Esophagus (tissue), 2 donors: ENCODE results near the gene MRS2. TPM values are rescaled to one million over a fixed set of nuclear protein-coding genes. Genes with fewer than 3 reads are reported as not detected.
"Not testable (repeated sequence)": the region's sequence is repeated elsewhere in the genome, so short reads cannot be mapped to it uniquely, and the experiment has no call there.

Source experiments
- H3K27ac ChIP-seq, 2 donors: one replicate each; pipeline ENCODE4 v1.5.1; 2013; ENCODE audit warnings: low read depth in 2 of 2, mild to moderate bottlenecking in 2 of 2, inconsistent platforms in 1 of 2, low read length in 1 of 2, moderate library complexity in 1 of 2
- H3K27me3 ChIP-seq, 2 donors: one replicate each; pipeline ENCODE4 v1.6.1; 2013; ENCODE audit warnings: low read length in 2 of 2, control low read depth in 1 of 2, mild to moderate bottlenecking in 1 of 2; ENCODE audit not compliant: insufficient read depth in 2 of 2, control insufficient read depth in 1 of 2
- H3K36me3 ChIP-seq, 2 donors: one replicate each; pipeline ENCODE4 v1.6.1; 2013; ENCODE audit warnings: low read length in 1 of 2; ENCODE audit not compliant: control insufficient read depth in 2 of 2, insufficient read depth in 2 of 2
- H3K4me1 ChIP-seq, 2 donors: one replicate each; pipeline ENCODE4 v1.6.1; 2013; ENCODE audit warnings: low read length in 1 of 2; ENCODE audit not compliant: control insufficient read depth in 2 of 2, insufficient read depth in 2 of 2
- H3K4me3 ChIP-seq, 2 donors: one replicate each; pipeline ENCODE4 v1.5.1; 2013; ENCODE audit warnings: low read length in 2 of 2, mild to moderate bottlenecking in 2 of 2, low read depth in 1 of 2, moderate library complexity in 1 of 2
- H3K9me3 ChIP-seq, 2 donors: one replicate each; pipeline ENCODE4 v1.6.1; 2013; ENCODE audit warnings: mild to moderate bottlenecking in 2 of 2, low read depth in 1 of 2, low read length in 1 of 2, moderate library complexity in 1 of 2; ENCODE audit not compliant: control insufficient read depth in 2 of 2, insufficient read depth in 1 of 2
- WGBS, 2 donors: extraction: QIAGEN DNeasy Blood & Tissue Kit; methylation state at CpG; one replicate each; pipeline ENCODE4 v1.1.7; 2013; 5-methylcytosine and 5-hydroxymethylcytosine counted together
- polyA plus RNA-seq, 2 donors: library from polyadenylated mRNA; stranded (reverse); fragments of 200-250 nt; gene quantifications; one replicate each; pipeline ENCODE4 v1.2.3, GENCODE V29; 2013
- donor health status: healthy with polysubstance abuse.
- donor health status: Bipolar disorder and iron deficiency.

MRS2 gene
- polyA plus RNA-seq, 2 donors = 9.4 to 10.8 TPM

DNA sequence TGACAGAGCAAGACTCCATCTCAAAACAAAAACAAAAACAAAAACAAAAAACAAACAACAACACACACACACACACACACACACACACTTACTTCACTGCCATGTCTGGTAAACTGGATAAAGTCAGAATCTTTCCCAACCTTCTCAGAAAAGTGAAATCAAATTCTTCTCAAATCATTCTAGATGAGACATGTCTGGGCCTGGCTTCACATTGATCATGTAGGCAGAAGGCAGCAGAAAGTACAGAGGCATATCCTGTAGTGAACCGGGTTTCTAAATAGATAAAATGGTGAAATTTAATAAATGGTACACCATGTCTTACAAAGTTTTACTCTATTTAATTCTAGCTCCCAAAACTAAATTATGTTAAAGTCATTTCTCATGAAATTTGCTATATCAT lies 14.9 kb upstream of the MRS2 start:
- no peak overlapping the region for H3K27ac ChIP-seq
- no peaks in the 10 kb centered on the region for H3K9me3 ChIP-seq
- H3K4me3 ChIP-seq = no peak overlapping the region
- no peaks in the 10 kb centered on the region for H3K4me1 ChIP-seq
- no peaks in the 10 kb centered on the region for H3K36me3 ChIP-seq
- no peaks in the 10 kb centered on the region for H3K27me3 ChIP-seq
- WGBS, 2 donors = 58 to 65% methylated on average over 1 of the region's 1 CpG

DNA sequence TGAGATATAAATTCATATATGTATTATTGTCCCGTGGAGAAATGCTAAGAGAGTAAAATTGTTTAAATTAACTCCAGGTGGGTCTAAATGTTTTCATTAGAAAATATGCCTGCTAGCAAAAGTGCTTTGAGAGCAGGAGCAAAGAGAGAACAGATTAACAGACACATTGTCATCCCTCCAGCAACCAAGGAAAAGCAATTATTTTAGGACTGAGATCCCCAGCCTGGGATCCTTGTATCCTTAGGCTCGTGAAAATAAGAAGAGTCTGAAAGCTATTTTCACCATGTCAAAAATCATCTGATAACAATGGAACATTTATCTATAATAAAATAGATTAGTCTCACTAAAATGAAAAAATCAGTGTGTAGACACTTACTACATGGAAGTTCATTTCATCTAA lies 11.5 kb upstream of the MRS2 start:
- no peak overlapping the region for H3K27ac ChIP-seq
- H3K4me3 ChIP-seq = no peak overlapping the region
- 63 to 66% methylated on average over 2 of the region's 2 CpGs for WGBS, 2 donors
- no peaks in the 10 kb centered on the region for H3K4me1 ChIP-seq
- no peaks in the 10 kb centered on the region for H3K36me3 ChIP-seq
- H3K9me3 ChIP-seq = no peaks in the 10 kb centered on the region
- H3K27me3 ChIP-seq = no peaks in the 10 kb centered on the region

DNA sequence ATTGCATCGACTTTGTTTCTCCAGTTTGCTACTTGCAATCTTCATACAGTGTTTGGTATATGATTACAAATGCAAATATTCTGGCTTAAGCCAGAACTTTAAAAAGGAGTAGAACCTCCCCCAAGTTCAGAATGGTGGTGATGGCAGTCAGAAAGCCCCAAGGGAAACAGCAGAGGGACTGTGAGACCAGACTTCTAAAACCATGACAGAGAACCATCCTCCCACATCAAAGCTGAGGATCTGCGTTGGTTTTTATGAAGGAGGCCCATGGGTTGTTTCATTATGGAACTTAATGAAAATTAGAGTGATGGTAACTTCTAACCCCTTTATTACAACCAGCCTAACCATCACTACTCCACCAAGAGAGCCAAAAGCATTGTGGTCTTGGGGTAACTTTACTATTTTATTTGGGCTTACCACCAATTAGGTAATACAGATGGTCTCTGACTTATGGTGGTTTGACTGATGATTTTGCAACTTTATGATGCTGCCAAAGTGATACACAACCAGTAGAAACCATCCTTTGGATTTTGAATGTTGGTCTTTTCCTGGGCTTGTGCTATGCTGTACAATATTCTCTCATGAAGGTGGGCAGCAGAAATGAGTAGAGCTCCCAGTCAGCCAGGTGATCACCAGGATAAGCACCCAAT lies 10.9 kb upstream of the MRS2 start:
- no peaks in the 10 kb centered on the region for H3K36me3 ChIP-seq
- WGBS, 2 donors = 79 to 84% methylated on average over 2 of the region's 2 CpGs
- H3K4me1 ChIP-seq = no peaks in the 10 kb centered on the region
- H3K4me3 ChIP-seq = no peak overlapping the region
- H3K27me3 ChIP-seq = no peaks in the 10 kb centered on the region
- H3K27ac ChIP-seq = no peak overlapping the region
- H3K9me3 ChIP-seq = no peaks in the 10 kb centered on the region

DNA sequence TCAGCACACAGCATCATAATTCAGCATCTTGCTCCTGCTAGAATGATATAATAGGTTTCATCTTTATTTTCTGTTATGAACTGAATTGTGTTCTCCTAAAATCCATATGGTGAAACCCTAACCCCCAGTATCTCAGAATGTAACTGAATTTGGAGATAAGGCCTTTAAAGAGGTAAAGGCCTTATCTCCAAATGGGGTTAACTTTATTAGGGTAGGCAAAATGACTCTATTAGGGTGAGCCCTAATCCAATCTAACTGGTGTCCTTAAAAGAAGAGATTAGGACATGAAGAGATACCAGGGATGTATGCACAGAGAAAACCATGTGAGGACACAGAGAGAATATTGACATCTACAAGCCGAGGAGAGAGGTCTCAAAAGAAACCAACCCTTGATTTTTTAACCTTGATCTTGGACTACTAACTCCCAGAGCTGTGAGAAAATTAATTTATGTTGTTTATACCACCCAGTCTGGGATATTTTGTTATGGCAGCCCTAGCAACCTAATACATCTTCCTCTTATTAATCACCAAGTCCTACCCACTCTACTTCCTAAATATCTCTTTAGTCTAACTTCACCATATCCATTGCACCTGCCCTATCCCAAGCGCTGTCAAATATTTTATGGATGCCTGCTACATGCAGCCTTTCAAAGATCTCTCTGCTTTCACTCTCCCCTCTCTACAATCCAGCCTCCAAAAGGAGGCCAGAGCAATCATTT lies 8.5 kb upstream of the MRS2 start:
- H3K27me3 ChIP-seq = no peaks in the 10 kb centered on the region
- H3K4me1 ChIP-seq = no peaks in the 10 kb centered on the region
- no peak overlapping the region for H3K4me3 ChIP-seq
- H3K27ac ChIP-seq = no peak overlapping the region
- H3K36me3 ChIP-seq = no peaks in the 10 kb centered on the region
- 87 to 90% methylated on average over 2 of the region's 2 CpGs for WGBS, 2 donors
- H3K9me3 ChIP-seq = no peaks in the 10 kb centered on the region

DNA sequence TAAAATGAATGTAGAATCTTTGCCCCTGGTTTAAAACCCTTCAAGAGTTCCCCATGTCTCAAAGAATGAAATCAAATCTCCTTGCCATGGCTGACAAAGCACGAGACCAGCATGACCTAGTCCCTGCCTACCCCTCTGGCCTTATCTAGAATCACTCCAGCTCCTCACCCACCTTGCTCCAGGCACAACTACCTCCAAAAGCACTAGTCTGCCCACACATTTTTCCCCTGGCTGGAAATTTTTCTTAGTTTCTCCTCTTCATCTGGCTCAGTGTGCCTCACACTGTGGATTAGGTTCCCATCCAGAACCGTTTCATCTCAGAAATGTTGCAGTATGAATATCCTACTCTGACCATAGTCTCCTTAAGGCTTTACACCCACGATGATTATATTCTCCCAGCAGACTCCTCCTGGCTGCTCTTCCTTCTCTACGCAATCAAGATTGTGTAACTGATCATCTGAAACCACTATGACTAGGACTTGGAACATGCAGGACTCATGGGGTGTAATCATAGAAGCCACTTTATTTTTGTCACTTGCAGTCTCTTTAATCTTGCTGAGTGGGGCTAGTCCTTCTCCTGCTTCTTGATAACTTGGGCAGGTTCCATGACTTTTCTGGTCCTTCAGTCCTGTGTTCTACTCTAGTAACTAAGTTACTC lies 7.8 kb upstream of the MRS2 start:
- no peak overlapping the region for H3K4me3 ChIP-seq
- H3K27ac ChIP-seq = no peak overlapping the region
- H3K9me3 ChIP-seq = no peaks in the 10 kb centered on the region
- WGBS, 2 donors = 83% methylated on average over 4 of the region's 4 CpGs
- no peaks in the 10 kb centered on the region for H3K27me3 ChIP-seq
- H3K4me1 ChIP-seq = no peaks in the 10 kb centered on the region
- H3K36me3 ChIP-seq = no peaks in the 10 kb centered on the region

DNA sequence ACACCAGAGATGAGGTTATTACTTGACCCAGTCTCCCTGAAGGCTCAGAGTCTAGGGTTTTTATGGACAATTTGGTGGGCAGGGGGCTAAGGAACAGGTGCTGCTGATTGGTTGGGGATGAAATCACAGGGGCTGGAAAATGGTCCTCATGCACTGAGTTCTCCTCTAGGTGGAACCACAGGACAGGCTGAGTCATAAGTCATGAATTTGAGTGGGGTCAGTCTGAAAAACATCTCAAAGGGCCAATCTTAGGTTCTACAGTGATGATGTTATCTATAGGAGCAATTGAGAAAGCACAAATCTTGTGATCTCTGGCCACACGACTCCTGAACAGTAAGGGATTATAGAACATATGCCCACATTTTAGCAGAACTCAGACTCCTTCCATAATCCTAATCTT lies 5.9 kb upstream of the MRS2 start:
- Histone ChIP-seq H3K27me3 (no peaks in the 10 kb centered on the region), H3K4me1 (no peaks in the 10 kb centered on the region), H3K9me3 (no peaks in the 10 kb centered on the region), H3K4me3 (no peak overlapping the region), H3K36me3 (no peaks in the 10 kb centered on the region), H3K27ac (no peak overlapping the region)
- 87 to 88% methylated on average over 1 of the region's 1 CpG for WGBS, 2 donors

DNA sequence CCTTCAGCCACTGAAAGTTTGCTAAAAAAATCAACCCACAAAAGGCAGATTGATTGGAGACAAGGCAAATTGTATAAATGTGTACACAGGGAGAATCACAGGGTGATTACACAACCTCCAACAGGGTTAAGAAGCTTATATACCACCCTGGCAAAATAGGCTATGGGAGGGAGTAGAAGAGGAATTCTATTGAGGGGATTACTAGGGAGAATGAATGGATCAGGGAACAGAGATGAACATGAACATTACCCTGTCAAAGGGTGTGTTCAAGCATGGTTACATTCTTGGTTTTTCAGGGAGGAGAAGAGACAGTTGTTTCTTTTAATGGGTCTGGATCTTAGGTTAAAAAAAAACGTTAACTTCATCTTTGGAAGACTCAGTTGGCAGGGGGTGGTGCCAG lies 5.1 kb upstream of the MRS2 start:
- H3K9me3 ChIP-seq = no peaks in the 10 kb centered on the region
- H3K27me3 ChIP-seq = no peaks in the 10 kb centered on the region
- H3K27ac ChIP-seq = no peak overlapping the region
- H3K4me3 ChIP-seq = no peak overlapping the region
- H3K4me1 ChIP-seq = no peaks in the 10 kb centered on the region
- 48 to 69% methylated on average over 1 of the region's 1 CpG for WGBS, 2 donors
- H3K36me3 ChIP-seq = no peaks in the 10 kb centered on the region

DNA sequence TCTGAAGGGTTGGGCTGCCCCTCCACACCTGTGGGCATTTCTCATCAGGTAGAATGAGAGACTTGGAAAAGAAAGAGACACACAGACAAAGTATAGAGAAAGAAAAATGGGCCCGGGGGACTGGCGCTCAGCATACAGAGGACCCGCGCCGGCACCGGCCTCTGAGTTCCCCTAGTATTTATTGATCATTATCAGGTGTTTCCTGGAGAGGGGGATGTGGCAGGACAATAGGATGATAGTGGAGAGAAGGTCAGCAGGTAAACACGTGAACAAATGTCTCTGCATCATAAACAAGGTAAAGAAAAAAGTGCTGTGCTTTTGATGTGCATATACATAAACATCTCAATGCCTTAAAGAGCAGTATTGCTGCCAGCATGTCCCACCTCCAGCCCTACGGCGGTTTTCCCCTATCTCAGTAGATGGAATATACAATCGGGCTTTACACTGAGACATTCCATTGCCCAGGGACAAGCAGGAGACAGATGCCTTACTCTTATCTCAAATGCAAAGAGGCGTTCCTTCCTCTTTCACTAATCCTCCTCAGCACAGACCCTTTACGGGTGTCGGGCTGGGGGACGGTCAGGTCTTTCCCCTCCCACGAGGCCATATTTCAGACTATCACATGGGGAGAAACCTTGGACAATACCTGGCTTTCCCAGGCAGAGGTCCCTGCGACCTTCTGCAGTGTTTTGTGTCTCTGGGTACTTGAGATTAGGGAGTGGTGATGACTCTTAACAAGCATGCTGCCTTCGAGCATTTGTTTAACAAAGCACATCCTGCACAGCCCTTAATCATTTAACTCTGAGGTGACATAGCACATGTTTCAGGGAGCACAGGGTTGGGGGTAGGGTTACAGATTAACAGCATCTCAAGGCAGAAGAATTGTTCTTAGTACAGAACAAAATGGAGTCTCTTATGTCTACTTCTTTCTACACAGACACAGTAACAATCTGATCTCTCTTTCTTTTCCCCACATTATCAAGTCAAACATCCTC lies 2.4 kb upstream of the MRS2 start:
- WGBS, 2 donors = 20 to 27% methylated on average over 17 of the region's 17 CpGs

DNA sequence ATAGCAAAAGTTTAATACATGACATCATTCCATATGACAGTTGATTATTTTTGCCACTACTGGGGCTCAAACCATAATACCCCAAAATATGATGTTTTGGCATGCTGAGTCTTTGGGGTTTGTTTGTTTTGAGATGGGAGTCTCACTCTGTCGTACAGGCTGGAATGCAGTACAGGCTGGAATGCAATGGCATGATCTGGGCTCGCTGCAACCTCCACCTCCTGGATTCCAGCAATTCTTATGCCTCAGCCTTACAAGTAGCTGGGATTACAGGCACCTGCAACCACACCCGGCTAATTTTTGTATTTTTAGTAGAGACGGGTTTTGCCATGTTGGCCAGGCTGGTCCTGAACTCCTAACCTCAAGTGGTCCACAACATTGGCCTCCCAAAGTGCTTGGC lies 1.3 kb upstream of the MRS2 start:
- H3K27me3 ChIP-seq = no peaks in the 10 kb centered on the region
- no peaks in the 10 kb centered on the region for H3K4me1 ChIP-seq
- H3K9me3 ChIP-seq = no peaks in the 10 kb centered on the region
- no peak overlapping the region for H3K27ac ChIP-seq
- WGBS, 2 donors = 51 to 59% methylated on average over 4 of the region's 4 CpGs
- no peak overlapping the region for H3K4me3 ChIP-seq
- H3K36me3 ChIP-seq = no peaks in the 10 kb centered on the region

More for the DNA sequence above, 2.4 kb upstream of the MRS2 start:
- H3K9me3 ChIP-seq, H3K4me3 ChIP-seq, H3K36me3 ChIP-seq, H3K27ac ChIP-seq, H3K27me3 ChIP-seq, H3K4me1 ChIP-seq: not testable (repeated sequence)
